DMS153 (cell line): ENCODE data around the gene CARMIL1.
A peak's percentile ranks its signal among the peaks of the same experiment; 100 is the strongest.

Experiments
- DNase-seq: peaks from one replicate; lab custom pipeline; 2025; lab: John Stamatoyannopoulos, UW

The CARMIL1 gene

DNA sequence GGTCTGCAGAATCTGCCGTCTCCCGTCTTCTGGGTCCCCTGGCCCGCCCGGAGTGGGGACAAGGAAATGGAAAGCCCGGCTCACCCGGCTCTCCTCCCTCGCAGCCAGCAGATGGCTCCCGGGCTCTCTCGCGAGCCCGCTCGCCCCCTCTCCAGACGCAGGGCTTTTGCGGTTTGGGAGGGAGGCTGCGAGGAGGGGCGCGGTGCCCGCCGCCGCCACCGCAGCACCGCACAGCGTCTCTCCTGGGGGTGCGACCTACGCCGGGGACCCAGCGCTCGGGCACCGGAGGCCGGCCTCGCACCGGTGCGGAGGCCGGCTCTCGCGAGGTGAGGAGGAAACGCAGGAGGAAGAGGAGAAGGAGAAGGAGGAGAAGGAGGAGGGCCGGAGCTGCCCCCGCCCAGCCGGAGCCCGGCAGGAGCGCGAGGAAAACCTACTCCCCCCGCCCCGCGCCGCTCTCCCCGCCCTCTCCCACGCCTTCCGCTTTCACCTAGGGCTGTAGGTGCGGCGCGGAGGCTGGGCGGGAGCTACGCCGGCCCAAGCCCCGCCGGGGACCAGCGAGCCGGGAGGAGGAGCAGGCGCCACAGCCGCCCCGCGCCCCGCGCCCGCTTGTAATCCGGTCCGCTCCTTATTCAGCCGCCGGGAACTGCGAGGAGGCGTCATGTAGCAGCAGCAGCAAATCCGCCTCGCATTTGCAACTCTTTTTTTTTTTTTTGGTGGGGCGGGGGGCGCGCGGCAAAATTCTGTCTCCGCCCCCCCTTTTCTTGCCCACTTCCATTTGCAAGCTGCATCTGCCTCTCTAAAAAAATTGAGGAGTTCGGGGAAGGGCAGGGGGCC is at the start of gene CARMIL1:
Gene CARMIL1 (plus strand): TSS at position 461 of the 834 bp plus-strand sequence. CDS start 422 bp downstream, outside the sequence.
- peak; percentile 89 for DNase-seq

DNA sequence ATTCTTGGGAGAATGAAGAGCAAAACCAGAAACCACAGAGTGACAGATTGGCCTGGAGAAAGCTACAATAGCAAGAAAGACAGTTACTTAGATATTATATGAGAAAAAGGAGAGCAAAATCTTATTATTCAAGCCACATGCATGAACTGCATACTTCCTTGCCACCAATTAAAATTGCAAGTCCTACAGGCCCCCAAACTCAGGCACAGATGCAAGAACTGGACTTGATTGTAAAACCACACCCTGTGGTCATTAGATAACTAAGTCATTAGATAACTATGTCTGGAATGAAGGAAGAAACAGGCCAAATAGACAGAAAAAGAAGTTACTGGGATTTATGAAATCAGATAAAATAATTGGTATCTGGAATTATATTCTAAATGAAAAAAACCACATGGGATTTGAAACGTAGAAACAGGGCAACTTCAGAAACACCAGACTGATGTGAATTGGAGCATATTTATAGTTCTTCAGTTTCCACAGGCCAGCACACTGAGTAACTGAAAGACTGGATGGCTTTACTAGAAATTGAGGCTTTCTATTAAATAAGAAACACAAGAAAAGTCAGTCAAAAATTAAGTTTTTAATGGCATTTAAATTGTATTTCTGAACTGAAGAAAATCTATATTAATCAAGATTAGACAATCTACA is 49.4 kb upstream of the CARMIL1 start:
- DNase-seq = no peak

DNA sequence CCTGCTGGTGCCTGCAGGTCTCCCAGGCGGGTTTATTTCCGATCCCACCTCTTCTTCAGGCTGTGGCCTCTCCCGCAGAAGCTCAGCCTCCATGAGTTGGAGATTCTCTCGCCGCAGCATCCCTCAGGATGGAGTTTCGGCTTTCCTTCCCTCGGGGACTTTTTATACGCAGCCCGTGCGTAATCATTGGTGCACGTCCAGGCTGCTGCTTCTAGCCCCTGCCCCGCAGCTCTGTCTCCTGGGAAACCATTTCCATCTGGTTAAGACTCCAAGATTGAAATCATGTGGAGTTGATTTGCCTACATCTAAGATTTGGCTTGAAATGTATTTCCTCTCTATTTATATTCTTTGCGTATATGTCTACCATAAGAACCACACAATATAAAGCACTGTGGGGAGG is 46.7 kb upstream of the CARMIL1 start:
- DNase-seq = no peak

DNA sequence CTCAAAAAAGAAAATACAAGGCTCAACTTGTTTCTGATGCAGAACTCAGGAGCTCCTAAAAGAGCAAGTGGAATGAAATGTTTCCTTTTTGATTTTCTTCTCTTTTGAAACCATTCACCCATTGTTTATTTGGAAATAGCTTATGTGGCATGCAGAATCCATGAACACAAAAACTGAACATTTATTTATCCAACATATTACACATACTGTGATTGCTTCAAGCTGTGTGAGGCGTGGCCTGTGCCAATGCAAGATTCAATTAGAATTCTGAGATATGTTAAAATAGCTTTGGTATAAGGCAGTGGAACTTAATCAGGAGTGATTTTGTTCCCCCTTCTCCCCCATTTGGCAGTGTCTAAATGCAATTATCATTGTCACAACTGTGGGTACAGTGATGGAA is 45.9 kb upstream of the CARMIL1 start:
- DNase-seq = no peak

DNA sequence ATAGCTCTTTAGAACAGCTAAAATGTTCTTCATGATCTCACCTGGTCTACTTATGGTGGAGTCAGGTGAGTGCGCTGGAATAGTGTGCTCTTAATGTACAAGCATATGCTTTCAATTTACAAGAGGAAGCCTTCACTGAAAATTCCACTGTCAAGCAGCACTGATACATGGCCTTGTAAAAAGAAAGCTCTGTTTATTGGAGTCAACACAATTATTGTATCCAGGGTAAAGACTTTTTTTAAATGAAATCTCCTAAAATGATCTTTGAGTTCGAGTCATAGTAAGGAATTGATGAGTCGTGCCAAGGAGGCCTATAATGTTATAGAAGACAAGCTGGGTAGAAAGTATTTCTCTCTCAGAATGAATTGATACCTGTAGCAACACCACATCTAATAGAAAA is 41.6 kb upstream of the CARMIL1 start:
- no peak for DNase-seq

DNA sequence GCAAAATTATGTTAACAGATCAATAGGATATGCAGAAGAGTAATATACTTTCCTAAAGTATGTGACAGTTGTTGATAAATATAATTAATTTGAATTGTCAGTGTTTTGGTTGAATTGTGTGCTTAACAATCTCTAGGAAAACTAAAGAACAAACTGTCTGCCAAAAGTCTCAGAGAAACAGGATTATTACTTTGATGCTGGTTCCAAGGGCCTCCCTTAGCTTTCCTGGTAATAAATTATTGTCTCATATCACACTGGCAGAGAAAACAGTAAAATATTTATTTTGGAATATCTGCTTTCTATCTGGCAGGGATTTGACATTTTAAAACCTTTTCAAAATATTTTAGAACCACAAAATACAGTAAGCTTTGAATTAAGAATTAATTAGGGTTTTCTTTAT is 40.1 kb upstream of the CARMIL1 start:
- no peak for DNase-seq

DNA sequence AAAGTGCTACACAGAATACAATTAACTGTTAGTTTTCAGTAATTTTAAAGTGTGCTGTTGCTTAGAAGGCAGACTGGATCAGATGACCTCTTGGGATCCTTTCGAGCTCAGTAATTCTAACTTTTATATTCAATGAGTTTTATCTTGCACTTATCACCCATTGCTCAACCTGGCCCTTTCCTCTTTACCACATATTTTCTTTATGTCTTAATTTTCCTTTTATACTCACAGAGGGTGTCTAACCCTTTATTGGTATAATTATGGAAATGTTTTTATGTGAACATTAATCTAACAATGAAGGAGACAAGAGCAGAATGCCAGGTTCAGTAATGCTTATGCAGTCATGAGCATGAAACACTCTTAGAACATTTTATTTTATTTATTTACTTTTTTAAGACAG is 39.7 kb upstream of the CARMIL1 start:
- no peak for DNase-seq

DNA sequence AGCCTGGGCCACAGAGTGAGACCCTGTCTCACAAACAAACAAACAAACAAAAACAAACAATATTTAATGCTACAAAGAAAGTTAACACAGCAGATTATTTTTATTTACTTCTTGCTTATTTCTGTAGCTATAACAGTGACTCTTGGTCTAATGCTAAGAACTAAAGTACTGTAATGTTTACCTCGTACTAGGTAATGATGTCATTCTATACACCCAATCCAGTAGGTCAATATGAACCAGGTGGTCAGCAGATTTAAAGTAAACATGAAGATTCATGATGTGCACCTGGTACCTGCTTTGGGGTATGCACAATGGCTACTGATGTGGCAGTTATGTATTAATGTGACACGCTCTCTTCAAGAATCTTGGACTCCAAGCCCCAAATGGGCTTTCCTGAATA is 36.6 kb upstream of the CARMIL1 start:
- DNase-seq = no peak

DNA sequence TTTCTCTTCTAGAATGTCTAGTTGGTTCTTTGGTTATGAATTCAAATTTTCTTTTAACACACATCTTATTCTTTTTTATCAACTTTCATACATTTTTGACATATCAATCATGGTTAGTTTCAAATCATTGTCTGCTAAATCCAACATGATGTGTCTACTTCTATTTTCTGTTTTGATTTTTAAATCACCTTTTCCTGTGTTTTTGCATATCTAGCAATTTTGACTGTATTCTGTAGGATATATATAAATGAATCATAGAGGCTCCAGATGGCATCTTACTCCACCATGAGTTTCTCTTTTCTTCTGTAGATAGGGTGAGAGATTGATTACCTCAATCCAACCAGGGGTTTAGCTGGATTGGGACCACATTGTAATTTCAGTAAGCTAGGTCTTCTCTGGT is 34.3 kb upstream of the CARMIL1 start:
- no peak for DNase-seq

DNA sequence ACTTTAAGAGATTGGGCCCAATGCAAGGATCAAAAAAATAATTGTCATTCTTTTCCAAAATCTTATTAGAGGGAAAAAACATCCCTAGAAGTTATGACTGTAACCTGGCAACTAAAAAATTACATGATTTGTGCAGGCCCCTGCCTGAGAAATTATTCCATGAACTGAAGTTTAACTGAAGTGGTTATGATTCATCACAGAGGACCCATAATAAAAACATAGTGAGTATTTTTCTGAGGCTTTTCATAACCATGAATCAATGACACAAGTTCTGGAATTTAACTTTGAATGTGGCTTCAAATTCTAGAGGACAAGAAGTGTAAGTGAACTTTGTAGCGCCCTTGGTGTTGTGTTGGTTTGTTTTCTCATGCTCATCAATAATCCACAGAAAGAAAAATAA is 31.1 kb upstream of the CARMIL1 start:
- no peak for DNase-seq

DNA sequence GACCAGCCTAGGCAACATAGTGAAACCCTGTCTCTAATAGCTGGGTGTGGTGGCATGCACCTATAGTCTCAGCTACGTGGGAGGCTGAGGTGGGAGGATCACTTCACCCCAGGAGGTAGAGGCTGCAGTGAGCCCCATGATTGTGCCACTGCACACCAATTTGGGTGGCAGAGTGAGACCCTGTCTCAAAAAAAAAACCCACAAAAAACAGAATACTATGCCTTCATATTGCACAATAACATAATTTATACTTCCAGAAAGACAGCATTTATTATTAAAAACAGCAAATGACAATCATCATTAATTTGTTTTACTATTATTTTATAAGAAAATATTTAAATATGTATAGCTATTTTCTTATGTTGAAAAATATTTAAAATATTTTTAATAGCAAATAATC is 30.0 kb upstream of the CARMIL1 start:
- no peak for DNase-seq

DNA sequence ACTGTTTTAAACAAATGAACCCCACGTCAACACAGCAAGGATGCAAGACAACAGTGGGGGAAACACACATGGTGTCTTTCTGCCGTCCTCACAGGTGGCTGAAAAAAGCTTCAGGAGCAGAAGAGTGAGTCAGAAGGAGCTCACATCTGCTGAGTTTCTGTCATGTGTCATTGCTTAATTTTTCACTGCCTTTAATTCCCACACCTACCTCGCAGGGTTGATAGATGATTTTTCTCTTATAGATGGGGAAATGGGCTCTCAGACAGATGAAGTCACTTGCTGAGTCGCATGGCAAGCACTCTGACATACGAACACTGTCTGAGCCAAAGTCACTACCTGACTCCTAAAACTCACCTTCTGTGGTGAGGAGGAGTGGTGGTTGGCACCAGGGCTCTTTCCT is 28.3 kb upstream of the CARMIL1 start:
- DNase-seq = no peak

DNA sequence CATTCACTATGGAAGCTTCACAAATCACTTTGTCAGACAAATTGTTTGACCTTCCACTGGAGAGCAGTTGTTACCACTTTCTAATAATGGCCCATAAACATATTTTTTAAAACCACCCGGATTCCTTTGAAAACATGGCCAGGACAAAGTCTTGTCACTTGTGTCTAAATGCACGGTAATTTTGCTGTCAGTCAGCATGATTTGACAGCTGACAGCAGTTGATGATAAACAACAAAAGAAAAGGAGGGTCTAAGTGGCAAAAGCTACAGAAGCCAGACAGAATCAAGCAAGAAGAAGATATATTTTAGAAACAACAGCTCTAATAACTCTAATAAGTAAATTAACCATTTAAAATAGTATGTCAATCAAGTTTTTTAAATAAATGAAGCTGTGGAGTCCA is 27.7 kb upstream of the CARMIL1 start:
- no peak for DNase-seq

DNA sequence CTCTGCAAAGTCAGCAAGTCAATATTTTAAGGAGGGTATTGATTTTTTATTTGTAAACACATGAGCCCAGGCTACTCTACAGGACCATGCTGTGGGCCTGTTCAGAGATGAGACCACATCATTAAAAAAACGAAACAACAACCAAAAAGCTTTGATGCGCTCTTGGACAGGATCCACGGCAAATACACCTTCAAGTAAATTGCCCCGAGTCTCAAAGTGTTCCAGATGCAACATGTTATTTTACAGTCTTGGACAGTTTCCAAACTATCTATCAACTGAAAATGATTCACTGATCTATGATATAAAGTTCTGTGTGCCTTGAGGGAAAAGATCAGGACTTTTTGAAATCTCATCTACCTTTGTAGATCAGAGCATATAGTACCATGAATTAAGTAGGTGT is 25.8 kb upstream of the CARMIL1 start:
- peak; percentile 46 for DNase-seq

DNA sequence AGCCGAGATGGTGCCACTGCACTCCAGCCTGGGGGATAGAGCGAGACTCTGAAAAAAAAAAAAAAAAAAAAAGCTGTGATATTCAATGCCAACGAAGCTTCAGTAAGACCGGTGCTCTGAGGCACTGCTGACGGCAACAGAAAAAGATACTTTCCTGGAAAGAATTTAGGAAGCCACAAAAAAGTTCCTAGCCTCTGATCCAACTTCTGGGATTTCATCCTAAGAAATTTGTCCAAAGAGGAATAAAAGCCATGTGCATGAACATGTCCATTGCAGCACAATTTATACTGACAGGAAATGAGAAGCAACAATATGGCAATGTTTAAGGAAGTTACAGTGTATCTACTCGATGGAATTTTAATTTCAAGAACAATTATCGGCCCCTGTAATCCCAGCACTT is 24.5 kb upstream of the CARMIL1 start:
- no peak for DNase-seq

DNA sequence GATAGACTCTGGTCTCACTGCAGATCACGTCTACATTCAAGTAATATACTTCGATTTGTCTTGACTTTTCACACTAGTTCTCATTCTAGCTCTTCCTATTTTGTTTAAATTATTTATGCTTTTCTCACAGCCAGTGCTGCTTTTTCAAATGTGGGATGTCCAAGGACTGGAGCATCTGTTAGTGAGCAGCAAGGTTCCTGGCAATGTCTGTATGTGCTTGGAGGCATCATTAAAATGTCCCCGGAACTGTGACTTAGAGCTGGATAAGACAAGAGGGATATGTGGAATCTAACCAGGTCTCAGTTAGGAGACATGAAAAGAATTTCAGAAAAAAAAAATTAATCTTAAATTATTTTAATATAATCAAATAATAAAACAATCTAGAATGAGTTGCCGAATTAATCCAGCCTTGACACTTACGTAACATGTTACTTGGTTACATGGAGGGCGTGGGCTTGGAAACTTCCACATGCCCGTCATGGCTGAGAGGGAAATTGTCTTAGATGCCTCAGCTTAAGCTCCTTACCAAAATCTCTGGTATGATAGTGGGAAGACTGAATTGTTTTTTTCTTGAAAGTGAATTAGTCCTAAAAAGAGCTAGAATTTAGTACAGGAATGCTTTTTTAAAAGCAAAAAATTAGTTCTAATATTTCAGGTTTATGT is 21.4 kb upstream of the CARMIL1 start:
- no peak for DNase-seq

DNA sequence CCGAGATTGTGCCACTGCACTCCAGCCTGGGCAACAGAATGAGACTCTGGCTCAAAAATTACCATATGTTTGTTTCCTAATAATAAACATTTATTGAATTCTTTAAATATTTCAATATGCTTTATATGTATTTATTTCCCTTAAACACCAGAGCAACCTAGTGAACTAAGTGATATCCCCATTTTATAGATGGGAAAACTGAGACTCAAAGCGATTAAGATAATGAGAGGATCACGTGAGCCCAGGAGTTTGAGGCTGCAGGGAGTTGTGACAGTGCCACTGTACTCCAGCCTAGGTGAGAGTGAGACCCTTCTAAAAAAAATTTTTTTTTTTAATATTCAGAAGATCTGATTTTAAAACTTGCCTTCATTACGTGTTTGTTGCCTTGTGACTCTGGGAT is 19.4 kb upstream of the CARMIL1 start:
- no peak for DNase-seq

DNA sequence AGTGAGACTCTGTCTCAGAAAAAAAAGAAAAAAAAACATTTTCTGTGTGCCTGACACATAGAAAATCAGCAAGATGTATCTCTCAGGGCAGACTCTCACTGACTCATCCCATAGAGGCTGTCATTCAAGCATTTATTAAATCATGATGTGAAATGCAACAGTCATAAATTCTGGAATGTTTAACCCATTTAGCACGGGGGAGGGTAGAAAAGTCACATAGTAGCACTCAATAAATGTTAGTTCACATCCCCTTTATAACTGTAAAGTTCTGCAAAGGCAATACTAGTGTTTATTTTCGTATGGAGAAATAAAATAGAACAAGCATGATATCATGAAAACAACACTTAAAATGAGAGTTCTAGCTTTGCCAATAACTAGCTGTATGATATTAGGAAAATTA is 15.5 kb upstream of the CARMIL1 start:
- DNase-seq = no peak

DNA sequence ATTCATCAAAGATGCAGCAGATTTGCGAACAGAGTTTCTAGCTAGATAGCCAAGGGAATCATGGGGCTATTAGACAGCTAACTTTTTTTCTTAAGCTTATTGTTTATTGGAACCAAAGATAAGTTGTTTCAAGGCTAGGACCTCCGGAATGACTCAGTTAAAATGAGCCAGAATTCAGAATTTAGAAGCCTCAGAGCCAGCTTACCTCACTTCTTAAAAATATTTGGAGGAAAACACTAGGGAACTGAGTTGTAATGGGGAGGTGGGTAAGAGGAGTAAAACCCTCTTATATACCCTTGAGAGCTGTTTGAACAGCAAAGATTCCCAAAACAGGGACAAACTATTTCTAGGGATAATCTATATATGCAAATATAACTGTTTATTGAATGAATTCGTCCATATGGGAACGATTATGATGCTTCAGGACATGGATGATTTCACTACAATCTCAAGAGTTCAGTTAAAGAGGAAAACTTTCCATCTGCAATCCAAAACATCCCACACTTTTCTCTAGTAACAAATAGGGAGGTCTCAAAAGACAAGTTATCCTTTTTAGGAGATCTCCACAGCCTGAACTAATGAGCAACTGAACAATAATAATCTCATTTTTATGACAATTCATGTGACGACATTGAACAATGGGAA is 12.6 kb upstream of the CARMIL1 start:
- DNase-seq = no peak

DNA sequence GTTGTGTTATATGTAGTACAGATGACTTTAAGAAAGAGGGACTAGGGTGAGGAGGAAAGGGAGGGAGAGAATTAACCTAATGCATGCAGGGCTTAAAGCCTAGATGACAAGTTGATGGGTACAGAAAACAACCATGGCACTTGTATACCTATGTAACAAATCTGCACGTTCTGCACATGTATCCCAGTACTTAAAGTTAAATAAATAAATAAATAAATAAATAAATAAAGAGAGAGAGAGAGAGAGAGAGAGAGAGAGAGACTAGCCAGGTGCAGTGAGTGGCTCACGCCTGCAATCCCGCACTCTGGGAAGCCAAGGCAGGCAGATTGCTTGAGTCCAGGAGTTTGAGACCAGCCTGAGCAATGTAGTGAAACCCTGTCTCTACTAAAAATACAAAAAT is 11.5 kb upstream of the CARMIL1 start:
- no peak for DNase-seq

DNA sequence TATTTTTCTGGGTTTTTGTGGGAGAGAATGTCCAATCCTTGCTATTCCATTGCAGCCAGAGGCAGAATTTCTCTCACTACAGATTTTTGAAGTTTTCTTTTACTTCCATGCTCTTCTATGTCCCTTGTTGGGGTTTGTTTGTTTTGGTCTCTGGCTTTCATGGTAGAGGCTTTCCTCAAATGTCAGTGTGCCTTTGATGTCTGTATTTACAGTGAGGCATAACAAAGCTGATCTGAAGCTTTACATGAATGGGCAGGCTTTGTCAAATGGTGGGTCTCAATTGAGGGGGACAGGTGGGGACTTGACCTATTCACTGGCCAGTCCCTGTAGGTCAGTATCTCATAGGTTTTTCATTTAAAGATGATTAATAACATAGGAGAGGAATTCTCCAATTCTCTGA is 8.6 kb upstream of the CARMIL1 start:
- no peak for DNase-seq

DNA sequence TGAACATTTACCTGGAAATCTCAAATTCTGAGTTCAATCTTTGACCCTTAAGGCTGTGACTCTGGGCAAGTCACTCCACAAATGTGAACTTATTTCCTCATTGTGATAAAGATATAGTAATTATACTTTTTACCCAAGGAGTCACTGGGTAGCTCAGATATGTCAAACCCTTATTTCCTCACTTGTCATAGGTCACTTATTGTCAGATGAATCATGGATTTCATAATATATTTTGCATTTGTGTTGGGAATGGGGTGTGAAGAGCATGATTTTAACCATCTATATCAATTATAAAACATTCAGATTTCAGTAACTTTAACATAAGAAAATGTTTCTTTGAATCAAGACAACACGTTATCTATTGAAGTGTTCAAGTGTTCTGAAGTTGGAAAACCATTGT is 3.7 kb upstream of the CARMIL1 start:
- DNase-seq = no peak

DNA sequence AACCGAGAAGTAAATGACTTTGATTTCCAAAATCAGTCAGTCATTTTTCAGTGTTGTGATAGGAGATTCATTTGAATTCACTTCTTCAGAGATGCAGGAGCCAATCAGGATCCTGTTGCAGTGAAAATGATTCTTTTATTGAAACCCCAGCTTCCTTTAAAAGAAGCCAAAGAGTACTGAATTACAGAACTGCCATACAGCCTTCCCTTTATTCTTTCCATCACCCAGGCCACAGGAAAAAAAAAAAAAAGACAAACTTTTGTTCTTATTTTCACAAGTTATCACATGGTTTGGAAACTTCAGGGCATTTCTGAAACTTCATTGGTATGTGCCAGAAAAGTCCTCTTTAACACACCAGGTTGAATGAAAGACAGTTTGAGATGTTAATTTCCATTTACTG is 1.8 kb upstream of the CARMIL1 start:
- DNase-seq = no peak
